GM21360 (cell line): ENCODE data around the gene LGSN.
"Not testable (repeated sequence)": the region's sequence is repeated elsewhere in the genome, so short reads cannot be mapped to it uniquely, and the experiment has no call there.

Experiments used
- ATAC-seq: cut with Tn5 transposase; IDR thresholded peaks from one replicate; pipeline ENCODE4 v1.9.1; 2021; ENCODE audit warnings: mild to moderate bottlenecking, moderate library complexity; ENCODE audit not compliant: unreplicated experiment

The LGSN gene

GRCh38 chr6:63319939-63320338 is at the start of gene LGSN:
Gene LGSN (minus strand): TSS chr6:63319983. CDS start chr6:63319943, 40 bp downstream.
- no peak for ATAC-seq

GRCh38 chr6:63368347-63368746 is 48.6 kb upstream of the LGSN start:
- ATAC-seq, result no peak

- ATAC-seq, result not testable (repeated sequence)
Observed at GRCh38 chr6:63362500-63363120, 42.8 kb upstream of the LGSN start.

- not testable (repeated sequence) for ATAC-seq
Observed at GRCh38 chr6:63357384-63357783, 37.6 kb upstream of the LGSN start.

- no peak for ATAC-seq
Observed at GRCh38 chr6:63355632-63356031, 35.8 kb upstream of the LGSN start.

GRCh38 chr6:63353286-63353630 is 33.5 kb upstream of the LGSN start:
- ATAC-seq, result no peak

- ATAC-seq, result peak; percentile 90
Observed at GRCh38 chr6:63352544-63353285, 32.9 kb upstream of the LGSN start.

- peak; percentile 28 for ATAC-seq
Observed at GRCh38 chr6:63352069-63352543, 32.3 kb upstream of the LGSN start.

- no peak for ATAC-seq
Observed at GRCh38 chr6:63349401-63349800, 29.6 kb upstream of the LGSN start.

- no peak for ATAC-seq
Observed at GRCh38 chr6:63348836-63349235, 29.1 kb upstream of the LGSN start.

GRCh38 chr6:63347599-63347998 is 27.8 kb upstream of the LGSN start:
- no peak for ATAC-seq

- no peak for ATAC-seq
Observed at GRCh38 chr6:63346217-63346835, 26.5 kb upstream of the LGSN start.

GRCh38 chr6:63340351-63340750 is 20.6 kb upstream of the LGSN start:
- no peak for ATAC-seq

GRCh38 chr6:63334652-63335051 is 14.9 kb upstream of the LGSN start:
- not testable (repeated sequence) for ATAC-seq

GRCh38 chr6:63333440-63333839 is 13.7 kb upstream of the LGSN start:
- no peak for ATAC-seq

GRCh38 chr6:63326630-63327029 is 6.8 kb upstream of the LGSN start:
- not testable (repeated sequence) for ATAC-seq

- no peak for ATAC-seq
Observed at GRCh38 chr6:63322981-63323380, 3.2 kb upstream of the LGSN start.

GRCh38 chr6:63321821-63322220 is 2.0 kb upstream of the LGSN start:
- ATAC-seq, result no peak

GRCh38 chr6:63317641-63318040 is 2.1 kb downstream of the LGSN start:
- no peak for ATAC-seq

- no peak for ATAC-seq
Observed at GRCh38 chr6:63316113-63316512, 3.7 kb downstream of the LGSN start.

GRCh38 chr6:63313111-63313510 is 6.7 kb downstream of the LGSN start:
- ATAC-seq, result no peak
